Endothelial cell of umbilical vein (primary cell): ENCODE data around the gene ACER3. TPM values are rescaled to one million over a fixed set of nuclear protein-coding genes. Genes with fewer than 3 reads are reported as not detected.

Source experiments
- BruUV-seq: library from RNA; stranded (reverse); fragments of 400-500 nt; replicated peaks from 2 replicates; lab custom pipeline; 2021; lab: Mats Ljungman, UMichigan
- CTCF ChIA-PET: fragments of 300-600, 350-600 bp; sonication (Branson Sonifier 250); formaldehyde crosslinking; loops from one replicate; lab custom pipeline; 2021; ENCODE audit warnings: antibody characterized with exemption, inconsistent platforms; lab: Charles Lee
- POLR2A ChIA-PET: fragments of 300-600, 350-600 bp; sonication (Branson Sonifier 250); formaldehyde crosslinking; loops from one replicate; lab custom pipeline; 2021; ENCODE audit warnings: antibody characterized with exemption, inconsistent platforms; lab: Charles Lee
- DNase-seq: peaks from one replicate; pipeline ENCODE4 v3.0.0-alpha.2; 2011; ENCODE audit warnings: low read depth, low spot score
- FAIRE-seq: peaks from 2 replicates; lab custom pipeline; 2011; peaks lifted over from hg19 to GRCh38; lab: Jason Lieb, UNC
- H2AFZ ChIP-seq: 2 replicates; pipeline ENCODE4 v1.6.0; 2012; ENCODE audit warnings: low read depth, low read length, control low read depth, inconsistent platforms
- H3K27ac ChIP-seq: 2 replicates; pipeline ENCODE4 v1.5.1; 2011; ENCODE audit warnings: low read depth, mild to moderate bottlenecking, control low read depth, low read length, moderate library complexity; ENCODE audit not compliant: insufficient read depth
- H3K27me3 ChIP-seq, 2 experiments: 2 replicates each; pipeline versions ENCODE4 v1.6.0 to v1.6.1; 2011; ENCODE audit warnings: low read length in 2 of 2, mixed read lengths in 1 of 2; ENCODE audit not compliant: control insufficient read depth in 2 of 2, insufficient read depth in 2 of 2
- H3K36me3 ChIP-seq, 2 experiments: 2 replicates in 1 of 2; 3 replicates in 1 of 2; pipeline ENCODE4 v1.5.1; 2011; ENCODE audit warnings: low read length in 2 of 2, mild to moderate bottlenecking in 1 of 2, moderate library complexity in 1 of 2; ENCODE audit not compliant: control insufficient read depth in 2 of 2, insufficient read depth in 2 of 2; ENCODE audit errors: extremely low read depth in 1 of 2
- H3K4me1 ChIP-seq: 3 replicates; pipeline ENCODE4 v1.5.1; 2011; ENCODE audit warnings: mild to moderate bottlenecking, low read length; ENCODE audit not compliant: control insufficient read depth, insufficient read depth; ENCODE audit errors: extremely low read depth
- H3K4me2 ChIP-seq: 2 replicates; pipeline ENCODE4 v1.6.1; 2011; ENCODE audit warnings: low read length, control low read depth, mixed read lengths; ENCODE audit not compliant: insufficient read depth
- H3K4me3 ChIP-seq, 3 experiments: fragments of 200-600 bp in 1 of 3; sonication (generic), shearing (Covaris generic) in 1 of 3; replicated peaks in 1 of 3; 2 replicates each; pipeline ENCODE4 v1.5.1; 2011 to 2016; ENCODE audit warnings: control low read depth in 3 of 3, low read length in 3 of 3, mild to moderate bottlenecking in 2 of 3, inconsistent platforms in 1 of 3, low read depth in 1 of 3, moderate library complexity in 1 of 3; ENCODE audit not compliant: insufficient read depth in 1 of 3
- H3K79me2 ChIP-seq: 2 replicates; pipeline ENCODE4 v1.6.0; 2012; ENCODE audit warnings: low read length, inconsistent platforms; ENCODE audit not compliant: control insufficient read depth, insufficient read depth
- H3K9ac ChIP-seq: replicated peaks from 2 replicates; pipeline ENCODE3; 2011; ENCODE audit warnings: low read length, control low read depth; ENCODE audit not compliant: insufficient read depth; ENCODE audit errors: extremely low read depth
- H3K9me1 ChIP-seq: replicated peaks from 3 replicates; pipeline ENCODE4 v1.6.0; 2011; ENCODE audit warnings: mild to moderate bottlenecking, low read length; ENCODE audit not compliant: control insufficient read depth, insufficient read depth; ENCODE audit errors: extremely low read depth
- H3K9me3 ChIP-seq: replicated peaks from 2 replicates; pipeline ENCODE4 v1.5.1; 2012; ENCODE audit warnings: low read length, inconsistent platforms; ENCODE audit not compliant: control insufficient read depth, insufficient read depth
- H4K20me1 ChIP-seq: replicated peaks from 2 replicates; pipeline ENCODE3; 2011; ENCODE audit warnings: mild to moderate bottlenecking, low read length; ENCODE audit not compliant: control insufficient read depth, insufficient read depth; ENCODE audit errors: extremely low read depth
- EZH2 ChIP-seq: IDR thresholded peaks from 2 replicates; pipeline ENCODE4 v1.6.1; 2012; ENCODE audit warnings: borderline replicate concordance, low read depth, mild to moderate bottlenecking, moderate library complexity, low read length, inconsistent platforms; ENCODE audit not compliant: severe bottlenecking
- FOS ChIP-seq: IDR thresholded peaks from 2 replicates; pipeline ENCODE4 v1.6.1; 2011; ENCODE audit warnings: mild to moderate bottlenecking, low read length, moderate library complexity, borderline replicate concordance; ENCODE audit not compliant: insufficient read depth
- GATA2 ChIP-seq: IDR thresholded peaks from 2 replicates; pipeline ENCODE4 v1.7.0; 2011; ENCODE audit warnings: low read depth, mild to moderate bottlenecking, moderate library complexity, mixed read lengths, low read length; ENCODE audit not compliant: insufficient read length, insufficient read depth
- JUN ChIP-seq: IDR thresholded peaks from 2 replicates; pipeline ENCODE4 v1.6.1; 2011; ENCODE audit warnings: borderline replicate concordance, low read depth; ENCODE audit not compliant: insufficient read length, insufficient read depth
- MYC ChIP-seq: IDR thresholded peaks from one replicate; pipeline ENCODE4 v1.6.1; 2011; ENCODE audit warnings: mild to moderate bottlenecking, low read depth, low read length
- POLR2A ChIP-seq: IDR thresholded peaks from 2 replicates; pipeline ENCODE4 v1.6.1; 2012; ENCODE audit warnings: low read depth, mild to moderate bottlenecking, control low read depth, low read length
- POLR2AphosphoS5 ChIP-seq: IDR thresholded peaks from 2 replicates; pipeline ENCODE4 v1.6.1; 2012; ENCODE audit warnings: low read depth, mild to moderate bottlenecking, control low read depth, low read length, moderate library complexity; ENCODE audit not compliant: insufficient read depth
- dilution Hi-C: fragments of 300-500 bp; cut with MboI; formaldehyde crosslinking; loops from one replicate; pipeline ENCODE4 v1.15.0; 2019; ENCODE audit warnings: low sequenced_read_pairs; ENCODE audit not compliant: extremely low pct_ligation_motif_present
- intact Hi-C: fragments of 100-400 bp; cut with micrococcal nuclease; formaldehyde crosslinking; loops from one replicate; pipeline ENCODE4 v1.10.0; 2022
- polyA plus RNA-seq, 4 experiments: library from polyadenylated mRNA; depleted of rRNA in 3 of 4; stranded (reverse) in 3 of 4; unstranded in 1 of 4; fragments of >200 nt; gene quantifications; 2 replicates each; pipeline versions ENCODE4 v1.2.1 to v1.2.3, GENCODE V29; 2011 to 2012; ENCODE audit warnings: missing spikeins in 1 of 4
- total RNA-seq: library from RNA; stranded (reverse); gene quantifications from 2 replicates; pipeline ENCODE4 v1.2.3, GENCODE V29; 2021
- TF ChIP-seq, protein P1 (sequence below), 2 donors: IDR thresholded peaks; 1 replicate in 1 of 2; 2 replicates in 1 of 2; pipeline ENCODE4 v1.5.1; 2011; ENCODE audit warnings: low read length in 2 of 2, mild to moderate bottlenecking in 2 of 2, moderate library complexity in 2 of 2, control low read depth in 1 of 2, inconsistent platforms in 1 of 2, low read depth in 1 of 2; ENCODE audit not compliant: insufficient read depth in 1 of 2; ENCODE audit errors: extremely low read depth in 1 of 2
- TF ChIP-seq, protein P2 (sequence below): IDR thresholded peaks from 2 replicates; pipeline ENCODE4 v1.6.1; 2011; ENCODE audit not compliant: insufficient read depth, insufficient read length

ACER3 gene
- total and polyA plus RNA-seq, 2 donors (not counting 3 experiments of a cell fraction or from before 2014, with no cell fraction given) = 9.9 to 31.6 TPM

DNA sequence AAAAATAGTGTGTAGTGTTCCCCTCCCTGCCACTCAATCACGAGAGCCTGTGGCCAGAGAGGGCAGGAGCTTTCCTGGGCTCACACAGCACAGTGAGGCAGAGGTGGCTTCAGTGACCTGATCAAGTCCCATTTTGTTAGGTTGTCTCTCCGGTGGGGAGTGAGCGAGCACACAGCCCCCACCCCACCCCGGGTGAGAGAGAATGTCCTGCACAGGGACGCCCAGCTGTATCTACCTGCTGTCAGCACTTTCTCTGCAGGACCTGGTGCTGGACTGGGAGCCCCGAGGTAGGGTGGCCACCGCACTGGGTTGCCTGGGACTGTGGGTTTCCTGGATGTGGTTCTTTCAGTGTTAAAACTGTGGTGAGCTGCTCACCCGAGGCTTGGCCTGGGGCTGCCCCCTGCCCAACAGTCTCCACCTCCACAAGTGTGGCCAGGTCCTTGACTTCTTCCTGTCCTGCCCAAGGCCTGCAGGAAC is 212.2 kb downstream of the ACER3 start:
- H3K9ac ChIP-seq = no peak overlapping the region
- intact Hi-C loops = loop anchor here (1.0 kb wide), 3 partner anchors 9 to 26 kb away; no protein-coding TSS in a partner anchor
- H3K27me3 ChIP-seq = no peaks in the 10 kb centered on the region
- ChIA-PET CTCF (interaction anchor here (0.8 to 3.4 kb wide), 10 partner anchors 9 to 153 kb away, joined by 3 to 44 read pairs (median 8); no protein-coding TSS in a partner anchor), POLR2A (no interaction called here)
- no peaks in the 10 kb centered on the region for H3K9me3 ChIP-seq
- peak overlapping the region; percentile 80 for H3K27ac ChIP-seq
- TF ChIP-seq GATA2 (no peak), POLR2A (no peak), POLR2AphosphoS5 (no peak), EZH2 (no peak), JUN (no peak), MYC (no peak), FOS (no peak)
- TF ChIP-seq, protein P1, sequence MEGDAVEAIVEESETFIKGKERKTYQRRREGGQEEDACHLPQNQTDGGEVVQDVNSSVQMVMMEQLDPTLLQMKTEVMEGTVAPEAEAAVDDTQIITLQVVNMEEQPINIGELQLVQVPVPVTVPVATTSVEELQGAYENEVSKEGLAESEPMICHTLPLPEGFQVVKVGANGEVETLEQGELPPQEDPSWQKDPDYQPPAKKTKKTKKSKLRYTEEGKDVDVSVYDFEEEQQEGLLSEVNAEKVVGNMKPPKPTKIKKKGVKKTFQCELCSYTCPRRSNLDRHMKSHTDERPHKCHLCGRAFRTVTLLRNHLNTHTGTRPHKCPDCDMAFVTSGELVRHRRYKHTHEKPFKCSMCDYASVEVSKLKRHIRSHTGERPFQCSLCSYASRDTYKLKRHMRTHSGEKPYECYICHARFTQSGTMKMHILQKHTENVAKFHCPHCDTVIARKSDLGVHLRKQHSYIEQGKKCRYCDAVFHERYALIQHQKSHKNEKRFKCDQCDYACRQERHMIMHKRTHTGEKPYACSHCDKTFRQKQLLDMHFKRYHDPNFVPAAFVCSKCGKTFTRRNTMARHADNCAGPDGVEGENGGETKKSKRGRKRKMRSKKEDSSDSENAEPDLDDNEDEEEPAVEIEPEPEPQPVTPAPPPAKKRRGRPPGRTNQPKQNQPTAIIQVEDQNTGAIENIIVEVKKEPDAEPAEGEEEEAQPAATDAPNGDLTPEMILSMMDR (IDR thresholded peaks at IDR 0.05; ENCODE audit: extremely low read depth in 1 of 2, insufficient read depth in 1 of 2, low read depth in 1 of 2, low read length in 2 of 2) = no peak
- TF ChIP-seq, protein P2, sequence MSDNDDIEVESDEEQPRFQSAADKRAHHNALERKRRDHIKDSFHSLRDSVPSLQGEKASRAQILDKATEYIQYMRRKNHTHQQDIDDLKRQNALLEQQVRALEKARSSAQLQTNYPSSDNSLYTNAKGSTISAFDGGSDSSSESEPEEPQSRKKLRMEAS = no peak
- H3K36me3 ChIP-seq = no peaks in the 10 kb centered on the region
- FAIRE-seq (no peak), DNase-seq (no peak)
- BruUV-seq = no TSS peak
- H2AFZ ChIP-seq = peak overlapping the region; percentile 2
- dilution Hi-C loops = no loop called here
- H4K20me1 ChIP-seq = no peaks in the 10 kb centered on the region
- H3K4me1 ChIP-seq = peaks cover 30% of the 10 kb centered on the region
- no peak overlapping the region for H3K4me3 ChIP-seq
- no peaks in the 10 kb centered on the region for H3K9me1 ChIP-seq
- H3K4me2 ChIP-seq = no peak overlapping the region
- H3K79me2 ChIP-seq = no peaks in the 10 kb centered on the region
